GM18861 (cell line): ENCODE results near the gene MEG3.

Experiments used
- ATAC-seq: cut with Tn5 transposase; IDR thresholded peaks from one replicate; pipeline ENCODE4 v1.9.1; 2021; ENCODE audit not compliant: unreplicated experiment

Gene MEG3

GRCh38 chr14:100828031-100828769 lies 2.3 kb downstream of the MEG3 start:
- no peak for ATAC-seq

- no peak for ATAC-seq
Measured at GRCh38 chr14:100830681-100831080, 4.8 kb downstream of the MEG3 start.

GRCh38 chr14:100832311-100832960 lies 6.5 kb downstream of the MEG3 start:
- no peak for ATAC-seq

- no peak for ATAC-seq
Measured at GRCh38 chr14:100834082-100834793, 8.3 kb downstream of the MEG3 start.

- no peak for ATAC-seq
Measured at GRCh38 chr14:100834794-100835547, 9.1 kb downstream of the MEG3 start.

- ATAC-seq: no peak
Measured at GRCh38 chr14:100835548-100836310, 9.8 kb downstream of the MEG3 start.

- no peak for ATAC-seq
Measured at GRCh38 chr14:100836311-100836805, 10.4 kb downstream of the MEG3 start.

GRCh38 chr14:100836941-100837804 lies 11.3 kb downstream of the MEG3 start:
- no peak for ATAC-seq

- ATAC-seq: no peak
Measured at GRCh38 chr14:100837805-100838350, 12.0 kb downstream of the MEG3 start.

GRCh38 chr14:100838493-100839314 lies 12.8 kb downstream of the MEG3 start:
- ATAC-seq: no peak

GRCh38 chr14:100839315-100839585 lies 13.3 kb downstream of the MEG3 start:
- ATAC-seq: no peak

- no peak for ATAC-seq
Measured at GRCh38 chr14:100839681-100840111, 13.8 kb downstream of the MEG3 start.

GRCh38 chr14:100840286-100841065 lies 14.6 kb downstream of the MEG3 start:
- no peak for ATAC-seq

GRCh38 chr14:100841066-100841760 lies 15.3 kb downstream of the MEG3 start:
- no peak for ATAC-seq

- no peak for ATAC-seq
Measured at GRCh38 chr14:100841761-100842403, 16.0 kb downstream of the MEG3 start.

- ATAC-seq: no peak
Measured at GRCh38 chr14:100842799-100843198, 16.9 kb downstream of the MEG3 start.

GRCh38 chr14:100844082-100844408 lies 18.1 kb downstream of the MEG3 start:
- ATAC-seq: no peak
